Lower leg skin (tissue), 3 donors: ENCODE data around the gene RAD51B.

ENCODE experiments used
- CTCF ChIP-seq, 3 donors: fragments of 450-650 bp; IDR thresholded peaks; one replicate each; pipeline ENCODE4 v1.5.1; 2016; ENCODE audit warnings: antibody characterized with exemption in 3 of 3, mild to moderate bottlenecking in 3 of 3, moderate library complexity in 2 of 3
- POLR2A ChIP-seq, 2 donors: fragments of 450-650 bp; IDR thresholded peaks; one replicate each; pipeline ENCODE4 v1.6.1; 2016 to 2017; ENCODE audit warnings: antibody characterized with exemption in 2 of 2, mild to moderate bottlenecking in 1 of 2, moderate library complexity in 1 of 2

GRCh38 chr14:68166731-68167382 lies 347.3 kb downstream of the RAD51B start:
- TF ChIP-seq POLR2A (IDR thresholded peaks at IDR 0.05) (no peak), CTCF (IDR thresholded peaks at IDR 0.05) (no peak)
